ENCODE data around the gene SEPTIN1. TPM values are rescaled to one million over a fixed set of nuclear protein-coding genes. Genes with fewer than 3 reads are reported as not detected.

The SEPTIN1 gene
- total RNA-seq, 2 experiments from 2014 or later = 343 to 354 TPM

- Mint-ChIP-seq H3K4me3 (no peak overlapping the region), H3K27me3 (no peaks in the 10 kb centered on the region), H3K36me3 (ENCODE audit: low read depth) (peaks cover 22% of the 10 kb centered on the region), H3K9me3 (no peaks in the 10 kb centered on the region), H3K4me1 (peaks cover 43% of the 10 kb centered on the region), H3K27ac (no peak overlapping the region)
- DNase-seq = no peak
- POLR2A ChIA-PET = interaction anchor here (0.8 to 3.7 kb wide), 4 partner anchors 10 to 42 kb away, joined by 3 to 36 read pairs (median 4); partner anchors contain the start of genes DCTPP1 and SEPTIN1
- CTCF ChIA-PET = interaction anchor here (0.6 to 1.2 kb wide), 2 partner anchors 10 to 14 kb away, joined by 3 to 5 read pairs; partner anchors contain the start of gene DCTPP1
Measured at GRCh38 chr16:30416047-30416603, 33.8 kb upstream of the SEPTIN1 start.

GRCh38 chr16:30414159-30414558 lies 31.8 kb upstream of the SEPTIN1 start:
- ChIA-PET CTCF (interaction anchor here (0.6 kb wide), 1 partner anchor 220 kb away, joined by 3 read pairs; no protein-coding TSS in a partner anchor), POLR2A (interaction anchor here (0.6 kb wide), 1 partner anchor 12 kb away, joined by 3 read pairs; no protein-coding TSS in a partner anchor)
- H3K27me3 Mint-ChIP-seq = no peaks in the 10 kb centered on the region
- peaks cover 45% of the 10 kb centered on the region for H3K4me1 Mint-ChIP-seq
- H3K9me3 Mint-ChIP-seq = no peaks in the 10 kb centered on the region
- no peak overlapping the region for H3K27ac Mint-ChIP-seq
- DNase-seq = no peak
- H3K4me3 Mint-ChIP-seq = no peak overlapping the region
- peaks cover 15% of the 10 kb centered on the region for H3K36me3 Mint-ChIP-seq (ENCODE audit: low read depth)

DNA sequence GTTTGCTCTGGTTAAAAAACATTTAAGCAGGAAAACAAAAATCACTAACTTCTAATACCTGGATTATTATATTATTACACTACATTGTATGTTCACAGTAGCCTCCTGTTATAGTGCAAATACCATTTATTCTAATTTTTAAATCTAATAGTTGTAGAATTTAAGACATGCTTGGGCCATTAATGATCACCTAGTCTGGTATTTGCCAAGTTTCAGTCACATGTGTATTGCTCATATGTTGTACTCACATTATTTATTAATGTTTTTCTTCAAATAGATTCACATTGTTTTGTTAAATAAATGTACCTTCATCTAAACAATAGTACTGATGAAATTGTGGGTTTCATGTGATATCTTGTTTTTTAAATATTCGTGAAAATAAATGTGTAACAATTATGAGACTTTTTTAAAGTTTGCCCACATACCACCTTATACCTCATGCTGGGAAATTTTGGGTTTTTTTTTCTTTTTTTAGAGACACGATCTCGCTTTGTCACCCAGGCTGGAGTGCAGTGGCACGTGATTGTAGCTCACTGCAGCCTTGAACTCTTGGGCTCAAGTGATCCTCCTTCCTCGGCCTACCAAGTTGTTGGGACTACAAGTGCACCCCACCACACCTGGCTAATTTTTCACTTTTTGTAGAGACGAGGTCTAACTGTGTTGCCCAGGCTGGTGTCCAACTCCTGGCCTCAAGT lies 30.9 kb upstream of the SEPTIN1 start:
- H3K4me3 Mint-ChIP-seq = no peak overlapping the region
- H3K27me3 Mint-ChIP-seq = no peaks in the 10 kb centered on the region
- ChIA-PET POLR2A (no interaction called here), CTCF (interaction anchor here (0.9 to 1.2 kb wide), 2 partner anchors 17 to 42 kb away, joined by 4 read pairs; partner anchors contain the start of gene DCTPP1)
- peaks cover 11% of the 10 kb centered on the region for H3K36me3 Mint-ChIP-seq (ENCODE audit: low read depth)
- H3K9me3 Mint-ChIP-seq = no peaks in the 10 kb centered on the region
- DNase-seq = no peak
- peaks cover 45% of the 10 kb centered on the region for H3K4me1 Mint-ChIP-seq
- H3K27ac Mint-ChIP-seq = no peak overlapping the region

DNA sequence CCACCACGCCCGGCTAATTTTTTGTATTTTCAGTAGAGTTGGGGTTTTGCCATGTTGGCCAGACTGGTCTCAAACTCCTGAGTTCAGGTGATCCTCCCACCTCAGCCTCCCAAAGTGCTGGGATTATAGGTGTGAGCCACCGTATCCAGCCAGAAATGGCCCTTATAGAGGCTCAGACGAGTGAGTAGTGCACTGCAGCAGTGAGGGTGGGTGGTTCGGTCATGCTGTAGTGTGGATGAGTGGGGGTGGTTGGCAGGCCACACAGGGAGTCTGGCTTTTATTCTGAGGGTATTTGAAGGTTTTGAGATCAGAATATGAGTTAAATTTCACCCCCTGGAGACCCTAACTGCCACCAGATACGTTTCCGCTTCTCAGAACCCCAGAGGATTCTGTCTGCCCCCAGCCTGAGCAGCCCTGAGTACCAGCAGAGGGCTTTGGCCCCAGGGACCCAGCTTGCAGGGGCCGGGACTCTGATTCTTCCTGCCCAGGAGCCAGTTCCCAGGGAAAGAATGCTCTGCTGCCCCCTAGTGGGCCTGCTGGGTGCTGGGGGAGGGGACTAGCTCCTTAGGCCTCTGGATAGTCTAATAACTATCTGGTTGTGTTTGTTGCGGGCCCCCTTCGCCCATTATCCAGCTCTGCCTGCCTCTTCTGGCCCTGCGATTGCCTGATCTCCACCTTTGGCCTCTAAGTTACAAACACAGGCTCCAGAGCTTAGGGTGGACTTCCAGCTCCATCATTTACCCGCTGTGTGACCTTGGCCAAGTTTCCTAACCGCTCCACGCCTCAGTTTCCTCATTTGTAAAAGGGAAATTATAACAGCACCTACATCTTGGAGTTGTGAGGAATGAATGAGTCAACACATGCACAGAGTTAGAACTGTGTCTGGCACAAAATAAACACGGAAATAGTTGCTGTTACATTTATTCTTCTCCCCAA lies 27.0 kb upstream of the SEPTIN1 start:
- POLR2A ChIA-PET = interaction anchor here (0.8 to 4.4 kb wide), 8 partner anchors 9 to 344 kb away, joined by 4 to 33 read pairs (median 6); partner anchors contain the start of genes ALDOA, CD2BP2, SEPTIN1 and TBC1D10B
- peak; percentile 94 for DNase-seq
- no peak overlapping the region for H3K27ac Mint-ChIP-seq

GRCh38 chr16:30407804-30408534 lies 25.6 kb upstream of the SEPTIN1 start:
- ChIA-PET CTCF (interaction anchor here (0.6 to 4.7 kb wide), 15 partner anchors 10 to 316 kb away, joined by 3 to 50 read pairs (median 6); partner anchors contain the start of genes DCTPP1, PRR14, SEPTIN1 and TBC1D10B), POLR2A (interaction anchor here (0.9 to 4.4 kb wide), 21 partner anchors 9 to 341 kb away, joined by 3 to 33 read pairs (median 6); partner anchors contain the start of genes CORO1A, DCTPP1, FBRS and SEPTIN1)
- Mint-ChIP-seq H3K4me1 (peaks cover 38% of the 10 kb centered on the region), H3K27me3 (peaks cover 3% of the 10 kb centered on the region), H3K27ac (peak overlapping the region; percentile 53), H3K36me3 (ENCODE audit: low read depth) (peaks cover 8% of the 10 kb centered on the region), H3K9me3 (no peaks in the 10 kb centered on the region), H3K4me3 (peak overlapping the region; percentile 89)
- no peak for DNase-seq

More for the DNA sequence above, 27.0 kb upstream of the SEPTIN1 start:
- H3K4me3 Mint-ChIP-seq = peak overlapping the region; percentile 17
- H3K36me3 Mint-ChIP-seq (ENCODE audit: low read depth) = peaks cover 8% of the 10 kb centered on the region
- H3K4me1 Mint-ChIP-seq = peaks cover 40% of the 10 kb centered on the region
- H3K9me3 Mint-ChIP-seq = no peaks in the 10 kb centered on the region
- no peaks in the 10 kb centered on the region for H3K27me3 Mint-ChIP-seq
- CTCF ChIA-PET = interaction anchor here (0.7 to 4.7 kb wide), 36 partner anchors 9 to 354 kb away, joined by 3 to 50 read pairs (median 4); partner anchors contain the start of genes ALDOA, DCTPP1, PRR14 and SEPHS2

GRCh38 chr16:30407102-30407803 lies 24.9 kb upstream of the SEPTIN1 start, which contains the start of gene ZNF771:
TSS of gene ZNF771 (plus strand) at chr16:30407606. CDS start at chr16:30408054, 448 bp downstream.
- Mint-ChIP-seq H3K4me3 (peak within 1 kb of the TSS; percentile 89), H3K27me3 (peaks cover 3% of the 10 kb centered on the region)
- CTCF ChIA-PET = interaction anchor here (0.6 to 4.7 kb wide), 13 partner anchors 10 to 315 kb away, joined by 3 to 50 read pairs (median 3); partner anchors contain the start of genes DCTPP1, SEPTIN1, TBC1D10B and ZNF48

DNA sequence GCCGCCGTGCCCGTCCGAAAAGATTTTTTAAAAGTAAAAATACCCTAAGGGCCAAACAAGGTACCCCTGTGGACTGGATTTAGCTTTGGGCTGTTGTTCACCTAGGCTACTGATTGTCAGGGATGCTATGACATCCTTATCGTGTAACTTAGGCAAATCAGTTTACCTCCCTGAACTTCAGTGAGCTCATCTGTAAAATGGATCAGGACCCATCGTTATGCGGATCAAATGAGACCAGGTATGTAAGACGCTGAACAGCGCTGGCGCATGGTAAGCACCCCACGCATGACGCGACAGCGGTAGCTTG lies 24.4 kb upstream of the SEPTIN1 start:
- ChIA-PET CTCF (interaction anchor here (0.9 to 4.7 kb wide), 10 partner anchors 9 to 264 kb away, joined by 3 to 50 read pairs (median 3); partner anchors contain the start of genes DCTPP1, SEPTIN1, TBC1D10B and ZNF48), POLR2A (interaction anchor here (0.7 to 4.4 kb wide), 18 partner anchors 8 to 264 kb away, joined by 3 to 33 read pairs (median 6); partner anchors contain the start of genes CORO1A, DCTPP1, FBRS and SEPTIN1)
- Mint-ChIP-seq H3K27ac (peak overlapping the region; percentile 79), H3K9me3 (no peaks in the 10 kb centered on the region), H3K4me3 (peak overlapping the region; percentile 89), H3K27me3 (peaks cover 3% of the 10 kb centered on the region), H3K4me1 (peaks cover 33% of the 10 kb centered on the region), H3K36me3 (ENCODE audit: low read depth) (peaks cover 3% of the 10 kb centered on the region)
- DNase-seq = no peak

More at GRCh38 chr16:30407102-30407803, 24.9 kb upstream of the SEPTIN1 start, which contains the start of gene ZNF771:
- peaks cover 37% of the 10 kb centered on the region for H3K4me1 Mint-ChIP-seq
- H3K36me3 Mint-ChIP-seq (ENCODE audit: low read depth) = peaks cover 8% of the 10 kb centered on the region
- peak; percentile 92 for DNase-seq
- POLR2A ChIA-PET = interaction anchor here (0.7 to 4.4 kb wide), 22 partner anchors 8 to 340 kb away, joined by 3 to 33 read pairs (median 6); partner anchors contain the start of genes CORO1A, DCTPP1, FBRS and SEPTIN1
- H3K27ac Mint-ChIP-seq = peak within 1 kb of the TSS; percentile 79
- H3K9me3 Mint-ChIP-seq = no peaks in the 10 kb centered on the region

GRCh38 chr16:30401768-30402425 lies 19.5 kb upstream of the SEPTIN1 start:
- H3K27ac Mint-ChIP-seq = peak overlapping the region; percentile 41
- peaks cover 37% of the 10 kb centered on the region for H3K4me1 Mint-ChIP-seq
- ChIA-PET CTCF (interaction anchor here (1.2 to 1.9 kb wide), 2 partner anchors 19 to 28 kb away, joined by 3 to 5 read pairs; partner anchors contain the start of genes DCTPP1 and SEPTIN1), POLR2A (interaction anchor here (0.6 to 4.3 kb wide), 4 partner anchors 12 to 217 kb away, joined by 3 to 25 read pairs (median 4); partner anchors contain the start of gene SEPTIN1)
- no peak for DNase-seq
- peaks cover 18% of the 10 kb centered on the region for H3K36me3 Mint-ChIP-seq (ENCODE audit: low read depth)
- H3K9me3 Mint-ChIP-seq = no peaks in the 10 kb centered on the region
- H3K27me3 Mint-ChIP-seq = peaks cover 3% of the 10 kb centered on the region
- H3K4me3 Mint-ChIP-seq = peak overlapping the region; percentile 82

DNA sequence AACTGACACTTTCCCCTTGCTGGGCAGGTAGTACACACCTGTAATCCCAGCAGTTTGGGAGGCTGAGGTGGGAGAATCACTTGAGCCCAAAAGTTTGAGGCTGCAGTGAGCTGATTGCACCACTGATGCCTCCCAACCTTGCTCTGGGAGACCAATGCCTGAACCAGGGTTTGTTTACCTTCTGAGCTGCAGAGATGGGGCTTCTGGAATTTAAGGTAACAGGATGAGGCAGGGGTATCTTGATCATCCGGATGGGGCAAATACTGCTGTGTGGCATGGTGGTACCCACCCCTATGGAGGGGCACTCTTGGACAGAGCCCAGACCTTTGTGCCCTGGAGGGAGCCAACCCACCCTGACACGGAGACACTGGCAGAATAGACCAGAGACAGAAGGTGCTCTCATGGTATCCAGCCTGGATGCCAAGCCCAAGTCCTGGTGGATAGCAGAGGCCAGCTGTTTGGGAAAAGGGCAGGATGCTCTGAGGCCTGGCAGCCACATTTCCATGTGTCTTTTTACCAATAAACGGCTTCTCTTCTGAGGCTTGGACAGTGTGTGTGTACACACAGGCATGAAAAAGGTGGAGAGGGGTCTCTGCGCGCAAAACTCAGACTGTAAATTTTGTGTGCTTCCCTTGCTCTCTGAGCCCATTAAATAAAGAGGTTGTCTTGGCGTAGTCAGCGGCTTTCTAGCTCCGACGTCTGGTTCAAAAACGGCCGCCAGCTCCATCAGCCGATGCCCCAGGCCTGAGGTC lies 17.2 kb upstream of the SEPTIN1 start:
- POLR2A ChIA-PET = interaction anchor here (0.6 to 4.3 kb wide), 2 partner anchors 17 to 136 kb away, joined by 3 to 25 read pairs; partner anchors contain the start of gene SEPTIN1
- no peaks in the 10 kb centered on the region for H3K9me3 Mint-ChIP-seq
- peak overlapping the region; percentile 82 for H3K4me3 Mint-ChIP-seq
- CTCF ChIA-PET = interaction anchor here (2.5 kb wide), 1 partner anchor 10 kb away, joined by 10 read pairs; no protein-coding TSS in a partner anchor
- peaks cover 3% of the 10 kb centered on the region for H3K27me3 Mint-ChIP-seq
- DNase-seq = no peak
- H3K36me3 Mint-ChIP-seq (ENCODE audit: low read depth) = peaks cover 20% of the 10 kb centered on the region
- peaks cover 44% of the 10 kb centered on the region for H3K4me1 Mint-ChIP-seq
- peak overlapping the region; percentile 76 for H3K27ac Mint-ChIP-seq

Data from activated CD4-positive, alpha-beta memory T cell treated with anti-CD3 and anti-CD28 coated beads, Interleukin-2, amount 10 ng/mL, durations not matched to agents 7 days and 5 days (primary cell).